Activated CD8-positive, alpha-beta T cell treated with anti-CD3 and anti-CD28 coated beads for 36 hours (primary cell): ENCODE data around the gene SCN9A. TPM values are rescaled to one million over a fixed set of nuclear protein-coding genes. Genes with fewer than 3 reads are reported as not detected.

Experiments used
- ATAC-seq: fragments of 200-7000 bp; cut with Tn5 transposase; one replicate; pipeline ENCODE4 v1.10.0; 2021; ENCODE audit warnings: mild to moderate bottlenecking, moderate library complexity
- CTCF ChIA-PET: fragments of 350-600 bp; sonication (Branson Sonifier 250); formaldehyde crosslinking; loops from one replicate; lab custom pipeline; 2021; ENCODE audit warnings: antibody characterized with exemption; lab: Charles Lee
- POLR2A ChIA-PET: fragments of 350-600 bp; sonication (Branson Sonifier 250); formaldehyde crosslinking; loops from one replicate; lab custom pipeline; 2021; ENCODE audit warnings: antibody characterized with exemption; lab: Charles Lee
- DNase-seq: peaks from one replicate; pipeline ENCODE4 v3.0.0-alpha.2; 2020
- H3K27ac Mint-ChIP-seq: one replicate; pipeline ENCODE4 v1.8.0; 2021; ENCODE audit warnings: mild to moderate bottlenecking, mixed read lengths
- H3K27me3 Mint-ChIP-seq: one replicate; pipeline ENCODE4 v1.8.0; 2021; ENCODE audit warnings: mixed read lengths
- H3K36me3 Mint-ChIP-seq: one replicate; pipeline ENCODE4 v1.8.0; 2021; ENCODE audit warnings: low read depth, mixed read lengths
- H3K4me1 Mint-ChIP-seq: one replicate; pipeline ENCODE4 v1.8.0; 2021; ENCODE audit warnings: low read depth, mixed read lengths
- H3K4me3 Mint-ChIP-seq: one replicate; pipeline ENCODE4 v1.8.0; 2021; ENCODE audit warnings: mild to moderate bottlenecking, moderate library complexity, mixed read lengths
- H3K9me3 Mint-ChIP-seq: one replicate; pipeline ENCODE4 v1.8.0; 2021; ENCODE audit warnings: mixed read lengths
- intact Hi-C: fragments of 100-400 bp; cut with micrococcal nuclease; formaldehyde crosslinking; loops from one replicate; pipeline ENCODE4 v1.10.0; 2022
- total RNA-seq, 2 experiments: library from RNA; stranded (reverse); gene quantifications; one replicate each; pipeline ENCODE4 v1.2.3, GENCODE V29; 2021
- TF ChIP-seq, protein P1 (sequence below): fragments of 200-600 bp; IDR thresholded peaks from one replicate; pipeline ENCODE4 v1.8.0; 2022; ENCODE audit warnings: antibody characterized with exemption, mild to moderate bottlenecking

SCN9A gene
- total RNA-seq, 2 experiments from 2014 or later, result not detected

DNA sequence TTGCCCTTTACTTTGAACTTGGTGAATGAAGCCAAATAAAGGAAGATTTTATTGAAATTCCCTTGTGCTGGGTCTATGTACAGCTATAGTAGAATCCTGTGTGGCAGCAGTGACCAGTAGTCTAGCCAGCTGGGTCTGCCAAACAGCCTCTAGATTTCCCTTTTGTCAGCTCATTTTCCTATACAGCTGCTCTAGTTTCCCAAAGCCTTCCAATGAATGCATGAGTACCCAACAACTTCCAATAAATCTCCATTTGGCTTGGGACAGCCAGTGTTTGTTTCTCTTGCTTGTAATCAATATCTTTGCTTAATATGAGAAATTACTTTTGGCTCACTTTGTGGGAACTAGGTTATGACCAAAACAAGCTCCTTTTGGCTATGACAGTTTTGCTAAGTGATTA is 43.6 kb downstream of the SCN9A start:
- H3K27me3 Mint-ChIP-seq, result no peaks in the 10 kb centered on the region
- H3K9me3 Mint-ChIP-seq, result no peaks in the 10 kb centered on the region
- no peak overlapping the region for H3K4me3 Mint-ChIP-seq
- ChIA-PET POLR2A (no interaction called here), CTCF (no interaction called here)
- DNase-seq (no peak), ATAC-seq (no peak)
- H3K4me1 Mint-ChIP-seq, result no peaks in the 10 kb centered on the region
- intact Hi-C loops, result no loop called here
- H3K36me3 Mint-ChIP-seq, result no peaks in the 10 kb centered on the region
- TF ChIP-seq, protein P1, sequence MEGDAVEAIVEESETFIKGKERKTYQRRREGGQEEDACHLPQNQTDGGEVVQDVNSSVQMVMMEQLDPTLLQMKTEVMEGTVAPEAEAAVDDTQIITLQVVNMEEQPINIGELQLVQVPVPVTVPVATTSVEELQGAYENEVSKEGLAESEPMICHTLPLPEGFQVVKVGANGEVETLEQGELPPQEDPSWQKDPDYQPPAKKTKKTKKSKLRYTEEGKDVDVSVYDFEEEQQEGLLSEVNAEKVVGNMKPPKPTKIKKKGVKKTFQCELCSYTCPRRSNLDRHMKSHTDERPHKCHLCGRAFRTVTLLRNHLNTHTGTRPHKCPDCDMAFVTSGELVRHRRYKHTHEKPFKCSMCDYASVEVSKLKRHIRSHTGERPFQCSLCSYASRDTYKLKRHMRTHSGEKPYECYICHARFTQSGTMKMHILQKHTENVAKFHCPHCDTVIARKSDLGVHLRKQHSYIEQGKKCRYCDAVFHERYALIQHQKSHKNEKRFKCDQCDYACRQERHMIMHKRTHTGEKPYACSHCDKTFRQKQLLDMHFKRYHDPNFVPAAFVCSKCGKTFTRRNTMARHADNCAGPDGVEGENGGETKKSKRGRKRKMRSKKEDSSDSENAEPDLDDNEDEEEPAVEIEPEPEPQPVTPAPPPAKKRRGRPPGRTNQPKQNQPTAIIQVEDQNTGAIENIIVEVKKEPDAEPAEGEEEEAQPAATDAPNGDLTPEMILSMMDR, result no peak
- H3K27ac Mint-ChIP-seq, result no peak overlapping the region

DNA sequence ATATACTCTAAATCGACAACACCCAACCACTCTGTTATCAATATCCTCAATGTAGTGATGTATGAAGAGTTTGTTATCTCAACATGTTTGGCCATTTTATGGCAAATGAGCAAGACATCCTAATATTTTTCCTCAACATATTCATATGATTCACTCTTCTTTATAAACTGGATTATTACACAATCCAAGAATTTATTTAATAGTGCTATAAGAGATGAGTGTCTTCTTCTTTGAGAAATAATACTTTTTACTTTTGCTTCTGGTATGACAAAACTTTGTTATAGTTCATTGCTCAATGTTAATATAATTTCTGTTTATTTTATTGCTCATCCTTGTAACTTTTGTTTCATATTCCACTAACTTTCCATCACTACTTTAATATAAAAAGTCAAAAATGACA is 44.3 kb downstream of the SCN9A start:
- TF ChIP-seq, protein P1, result no peak
- Mint-ChIP-seq H3K4me1 (no peaks in the 10 kb centered on the region), H3K27ac (no peak overlapping the region), H3K27me3 (no peaks in the 10 kb centered on the region), H3K4me3 (no peak overlapping the region), H3K9me3 (no peaks in the 10 kb centered on the region), H3K36me3 (no peaks in the 10 kb centered on the region)
- ChIA-PET POLR2A (no interaction called here), CTCF (no interaction called here)
- ATAC-seq (no peak), DNase-seq (no peak)
- intact Hi-C loops, result no loop called here

DNA sequence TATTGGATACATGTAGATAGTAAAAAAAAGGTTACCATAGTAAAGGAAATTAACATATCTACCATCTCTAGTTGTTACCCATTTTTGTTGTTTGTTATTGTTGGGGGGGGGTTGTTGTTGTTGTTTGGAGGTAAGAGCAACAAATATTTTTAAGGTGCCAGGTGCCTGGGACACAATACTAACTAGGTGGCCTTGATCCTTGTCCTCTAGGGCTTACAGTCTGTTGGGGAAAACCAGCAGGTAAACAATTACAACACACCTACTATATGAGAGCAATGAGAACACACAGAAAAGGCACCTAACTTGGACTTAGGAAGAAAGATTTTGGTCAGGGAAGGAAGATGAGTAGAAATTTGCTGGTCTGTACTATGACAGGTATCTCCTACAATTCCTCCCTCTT is 46.3 kb downstream of the SCN9A start:
- H3K4me1 Mint-ChIP-seq, result no peaks in the 10 kb centered on the region
- H3K27me3 Mint-ChIP-seq, result no peaks in the 10 kb centered on the region
- intact Hi-C loops, result no loop called here
- H3K36me3 Mint-ChIP-seq, result no peaks in the 10 kb centered on the region
- TF ChIP-seq, protein P1, result no peak
- H3K27ac Mint-ChIP-seq, result no peak overlapping the region
- H3K4me3 Mint-ChIP-seq, result no peak overlapping the region
- ATAC-seq (no peak), DNase-seq (no peak)
- POLR2A ChIA-PET, result no interaction called here
- H3K9me3 Mint-ChIP-seq, result no peaks in the 10 kb centered on the region
- CTCF ChIA-PET, result no interaction called here

DNA sequence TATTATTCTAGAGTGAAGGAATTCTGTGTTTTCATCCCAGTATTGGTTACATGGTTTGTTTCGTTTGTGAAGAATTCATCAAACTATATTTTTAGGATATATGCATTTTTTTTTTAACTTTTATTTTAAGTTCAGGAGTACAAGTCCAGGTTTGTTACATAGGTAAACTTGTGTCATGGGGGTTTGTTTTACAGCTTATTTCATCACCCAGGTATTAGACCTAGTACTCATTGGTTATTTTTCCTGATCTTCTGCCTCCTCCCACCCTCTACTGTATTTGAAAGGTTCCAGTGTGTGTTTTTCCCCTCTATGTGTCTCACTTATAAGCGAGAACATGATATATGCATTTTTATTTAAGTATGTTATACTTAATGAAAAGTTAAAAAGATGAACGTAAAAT is 47.6 kb downstream of the SCN9A start:
- DNase-seq (no peak), ATAC-seq (no peak)
- ChIA-PET POLR2A (no interaction called here), CTCF (no interaction called here)
- TF ChIP-seq, protein P1, result no peak
- no peak overlapping the region for H3K27ac Mint-ChIP-seq
- H3K4me1 Mint-ChIP-seq, result no peaks in the 10 kb centered on the region
- no peaks in the 10 kb centered on the region for H3K27me3 Mint-ChIP-seq
- H3K4me3 Mint-ChIP-seq, result no peak overlapping the region
- no peaks in the 10 kb centered on the region for H3K36me3 Mint-ChIP-seq
- no peaks in the 10 kb centered on the region for H3K9me3 Mint-ChIP-seq
- intact Hi-C loops, result no loop called here

DNA sequence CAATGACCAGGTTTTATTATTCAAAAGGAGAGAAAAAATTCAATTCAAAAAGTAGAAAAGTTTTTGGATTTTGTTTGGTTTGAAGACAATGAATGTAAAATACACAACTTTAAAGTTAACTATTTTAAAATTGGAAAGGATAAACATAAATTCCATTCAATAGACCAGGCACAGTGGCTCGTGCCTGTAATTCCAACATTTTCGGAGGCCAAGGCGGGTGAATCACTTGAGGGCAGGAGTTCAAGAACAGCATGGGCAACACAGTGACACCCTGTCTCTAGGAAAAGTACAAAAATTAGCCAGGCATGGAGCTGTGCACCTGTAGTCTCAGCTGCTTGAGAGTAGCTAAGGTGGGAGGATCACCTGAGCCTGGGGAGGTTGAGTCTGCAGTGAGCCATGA is 54.7 kb downstream of the SCN9A start:
- Mint-ChIP-seq H3K4me3 (no peak overlapping the region), H3K27ac (no peak overlapping the region), H3K27me3 (no peaks in the 10 kb centered on the region), H3K4me1 (no peaks in the 10 kb centered on the region), H3K36me3 (no peaks in the 10 kb centered on the region), H3K9me3 (no peaks in the 10 kb centered on the region)
- DNase-seq (no peak), ATAC-seq (no peak)
- TF ChIP-seq, protein P1, result no peak
- ChIA-PET POLR2A (no interaction called here), CTCF (no interaction called here)
- intact Hi-C loops, result no loop called here
